IMR-90 (cell line): ENCODE results near the gene NUP98. TPM values are rescaled to one million over a fixed set of nuclear protein-coding genes. Genes with fewer than 3 reads are reported as not detected.

ENCODE experiments used
- ATAC-seq: fragments of 200-7000 bp; cut with Tn5 transposase; 2 replicates; pipeline ENCODE4 v1.9.1; 2020; ENCODE audit warnings: low read depth, mild to moderate bottlenecking, moderate library complexity
- BruUV-seq: library from RNA; stranded (reverse); fragments of 400-500 nt; replicated peaks from 2 replicates; lab custom pipeline; 2021; lab: Mats Ljungman, UMichigan
- CTCF ChIA-PET: fragments of 300-600 bp; formaldehyde crosslinking; extraction: SDS; loops from one replicate; lab custom pipeline; 2021; ENCODE audit warnings: antibody characterized with exemption; lab: Yijun Ruan, JAX
- POLR2A ChIA-PET: fragments of 300-600 bp; sonication (Branson Sonifier 250); formaldehyde crosslinking; loops from one replicate; lab custom pipeline; 2022; ENCODE audit warnings: antibody characterized with exemption; ENCODE audit not compliant: unreplicated experiment; lab: Charles Lee
- DNase-seq: peaks from one replicate; pipeline ENCODE4 v3.0.0; 2013
- H2AFZ ChIP-seq: replicated peaks from 2 replicates; pipeline ENCODE3; 2013; ENCODE audit warnings: low read length, mild to moderate bottlenecking; ENCODE audit not compliant: poor library complexity
- H2AK5ac ChIP-seq: 2 replicates; pipeline ENCODE4 v1.6.1; 2013; ENCODE audit warnings: low read depth, low read length, inconsistent platforms
- H2AK9ac ChIP-seq: replicated peaks from 2 replicates; pipeline ENCODE3; 2013; ENCODE audit warnings: mild to moderate bottlenecking, low read depth, low read length, moderate library complexity; ENCODE audit not compliant: poor library complexity
- H2BK120ac ChIP-seq: 2 replicates; pipeline ENCODE4 v1.6.1; 2013; ENCODE audit warnings: low read depth, low read length, inconsistent platforms
- H2BK15ac ChIP-seq: 3 replicates; pipeline ENCODE4 v1.6.1; 2013; ENCODE audit warnings: low read depth, low read length, inconsistent platforms
- H2BK20ac ChIP-seq: 2 replicates; pipeline ENCODE4 v1.6.1; 2013; ENCODE audit warnings: low read depth, mild to moderate bottlenecking, inconsistent platforms, low read length, moderate library complexity
- H2BK5ac ChIP-seq: 2 replicates; pipeline ENCODE4 v1.6.1; 2013; ENCODE audit warnings: mild to moderate bottlenecking, low read depth, low read length, inconsistent platforms; ENCODE audit not compliant: poor library complexity, severe bottlenecking
- H3K14ac ChIP-seq: replicated peaks from 2 replicates; pipeline ENCODE4 v1.6.1; 2013; ENCODE audit warnings: low read depth, low read length, inconsistent platforms
- H3K18ac ChIP-seq: 2 replicates; pipeline ENCODE4 v1.6.1; 2013; ENCODE audit warnings: low read depth, low read length, control low read depth
- H3K23ac ChIP-seq: 2 replicates; pipeline ENCODE4 v1.6.1; 2013; ENCODE audit warnings: low read depth, low read length, inconsistent platforms
- H3K27ac ChIP-seq: 2 replicates; pipeline ENCODE4 v1.5.1; 2013; ENCODE audit warnings: mild to moderate bottlenecking, control low read depth, low read length; ENCODE audit not compliant: insufficient read depth
- H3K27me3 ChIP-seq: 2 replicates; pipeline ENCODE4 v1.6.1; 2013; ENCODE audit warnings: low read length; ENCODE audit not compliant: control insufficient read depth, insufficient read depth
- H3K36me3 ChIP-seq: 2 replicates; pipeline ENCODE4 v1.6.1; 2013; ENCODE audit warnings: low read length, mixed read lengths; ENCODE audit not compliant: control insufficient read depth, insufficient read depth
- H3K4ac ChIP-seq: 2 replicates; pipeline ENCODE4 v1.6.1; 2013; ENCODE audit warnings: low read depth, low read length, inconsistent platforms
- H3K4me1 ChIP-seq: 2 replicates; pipeline ENCODE4 v1.6.1; 2013; ENCODE audit warnings: low read length, mixed read lengths; ENCODE audit not compliant: control insufficient read depth, insufficient read depth
- H3K4me2 ChIP-seq: 2 replicates; pipeline ENCODE4 v1.6.1; 2013; ENCODE audit warnings: low read depth, mild to moderate bottlenecking, control low read depth, low read length, moderate library complexity
- H3K4me3 ChIP-seq: 2 replicates; pipeline ENCODE4 v1.5.1; 2013; ENCODE audit warnings: low read depth, mild to moderate bottlenecking, control low read depth, low read length, moderate library complexity; ENCODE audit not compliant: insufficient read depth
- H3K56ac ChIP-seq: 2 replicates; pipeline ENCODE4 v1.6.1; 2013; ENCODE audit warnings: low read length, inconsistent platforms; ENCODE audit not compliant: insufficient read depth; ENCODE audit errors: extremely low read depth
- H3K79me1 ChIP-seq, 2 experiments: 2 replicates each; pipeline ENCODE4 v1.6.1; 2013; ENCODE audit warnings: low read length in 2 of 2, inconsistent platforms in 1 of 2, low read depth in 1 of 2
- H3K9ac ChIP-seq: 2 replicates; pipeline ENCODE4 v1.6.1; 2013; ENCODE audit warnings: low read depth, low read length, control low read depth
- H3K9me1 ChIP-seq: 2 replicates; pipeline ENCODE4 v1.6.1; 2013; ENCODE audit warnings: low read length, inconsistent platforms; ENCODE audit not compliant: insufficient read depth
- H3K9me3 ChIP-seq: 2 replicates; pipeline ENCODE4 v1.6.1; 2013; ENCODE audit warnings: low read length; ENCODE audit not compliant: control insufficient read depth, insufficient read depth
- H4K20me1 ChIP-seq: 2 replicates; pipeline ENCODE4 v1.6.1; 2013; ENCODE audit warnings: low read length, inconsistent platforms; ENCODE audit not compliant: insufficient read depth
- H4K5ac ChIP-seq: 2 replicates; pipeline ENCODE4 v1.6.1; 2013; ENCODE audit warnings: mild to moderate bottlenecking, low read depth, low read length, control low read depth
- H4K8ac ChIP-seq, 2 experiments: 2 replicates each; pipeline ENCODE4 v1.6.1; 2013; ENCODE audit warnings: low read depth in 2 of 2, low read length in 2 of 2, control low read depth in 1 of 2, inconsistent platforms in 1 of 2
- H4K91ac ChIP-seq: 2 replicates; pipeline ENCODE4 v1.6.1; 2013; ENCODE audit warnings: low read depth, low read length, inconsistent platforms; ENCODE audit not compliant: insufficient read depth
- BHLHE40 ChIP-seq: fragments of 150-350 bp; IDR thresholded peaks from 2 replicates; pipeline ENCODE4 v1.6.1; 2016; ENCODE audit warnings: mild to moderate bottlenecking, low read depth, low read length
- CEBPB ChIP-seq: IDR thresholded peaks from 2 replicates; pipeline ENCODE4 v1.6.1; 2012; ENCODE audit warnings: low read depth, low read length, improper control_type of control experiment
- CHD1 ChIP-seq: IDR thresholded peaks from 2 replicates; pipeline ENCODE4 v1.6.1; 2012; ENCODE audit warnings: low read depth, low read length, improper control_type of control experiment
- CTCF ChIP-seq: conservative IDR thresholded peaks from 2 replicates; pipeline ENCODE4 v1.5.1; 2012; ENCODE audit warnings: mild to moderate bottlenecking, low read depth, low read length, improper control_type of control experiment
- MAFK ChIP-seq: IDR thresholded peaks from 2 replicates; pipeline ENCODE4 v1.6.1; 2012; ENCODE audit warnings: low read depth, low read length, improper control_type of control experiment
- MAZ ChIP-seq: IDR thresholded peaks from 2 replicates; pipeline ENCODE4 v1.6.1; 2012; ENCODE audit warnings: low read depth, mild to moderate bottlenecking, low read length, improper control_type of control experiment, moderate library complexity, borderline replicate concordance
- MXI1 ChIP-seq: IDR thresholded peaks from 2 replicates; pipeline ENCODE4 v1.6.1; 2012; ENCODE audit warnings: low read depth, mild to moderate bottlenecking, low read length, moderate library complexity, borderline replicate concordance
- NFE2L2 ChIP-seq: fragments of 150-350 bp; IDR thresholded peaks from 2 replicates; pipeline ENCODE4 v1.6.1; 2016; ENCODE audit warnings: low read depth, mild to moderate bottlenecking, low read length
- RCOR1 ChIP-seq: IDR thresholded peaks from 2 replicates; pipeline ENCODE4 v1.6.1; 2012; ENCODE audit warnings: mild to moderate bottlenecking, low read length, improper control_type of control experiment; ENCODE audit not compliant: insufficient replicate concordance
- RFX5 ChIP-seq: IDR thresholded peaks from 2 replicates; pipeline ENCODE4 v1.8.0; 2012; ENCODE audit warnings: low read depth, mild to moderate bottlenecking, low read length, moderate library complexity
- SMC3 ChIP-seq: fragments of 150-350 bp; IDR thresholded peaks from 2 replicates; pipeline ENCODE4 v1.6.1; 2016; ENCODE audit warnings: low read depth, mild to moderate bottlenecking, antibody characterized with exemption, low read length, moderate library complexity
- USF2 ChIP-seq: fragments of 150-350 bp; IDR thresholded peaks from 2 replicates; pipeline ENCODE4 v1.6.1; 2017; ENCODE audit warnings: mild to moderate bottlenecking, antibody characterized with exemption, low read length, low read depth
- WGBS, 2 experiments: methylation state at CpG; one replicate each; pipeline versions ENCODE4 v1.1.5 to v1.1.7; 2013; ENCODE audit warnings: missing lambda C conversion rate in 2 of 2; ENCODE audit not compliant: insufficient read length in 1 of 2; ENCODE audit errors: extremely low coverage in 2 of 2; 5-methylcytosine and 5-hydroxymethylcytosine counted together
- dilution Hi-C: fragments of 300-500 bp; cut with HindIII; formaldehyde crosslinking; loops from one replicate; pipeline ENCODE4 v1.14.3; 2018; ENCODE audit warnings: low sequenced_read_pairs; ENCODE audit not compliant: unreplicated experiment
- in situ Hi-C: fragments of 300-500 bp; cut with MboI; formaldehyde crosslinking; loops from 3 replicates; pipeline ENCODE4 v1.14.3; 2019; ENCODE audit warnings: low sequenced_read_pairs, inconsistent platforms, mixed read lengths
- intact Hi-C: fragments of 100-400 bp; cut with micrococcal nuclease; formaldehyde crosslinking; loops from 2 replicates; pipeline ENCODE4 v1.10.0; 2022
- polyA plus RNA-seq, 3 experiments: library from polyadenylated mRNA; depleted of rRNA; stranded (reverse); fragments of >200 nt; gene quantifications; 2 replicates each; pipeline ENCODE4 v1.2.3, GENCODE V29; 2012; ENCODE audit warnings: low replicate concordance in 1 of 3
- total RNA-seq: library from RNA; depleted of rRNA; stranded (reverse); fragments of >200 nt; gene quantifications from 2 replicates; pipeline ENCODE4 v1.2.3, GENCODE V29; 2012

The NUP98 gene
- total and polyA plus RNA-seq, 2 of the 4 experiments (the other 2 are of a cell fraction) = 103 to 138 TPM

- TF ChIP-seq MAZ = no peak
- TF ChIP-seq BHLHE40 = no peak
These were observed 29.4 kb upstream of the NUP98 start (continued) for GRCh38 chr11:3826721-3827120.

GRCh38 chr11:3825473-3826154 is 28.3 kb upstream of the NUP98 start:
- no peak overlapping the region for H3K27ac ChIP-seq
- no TSS peak for BruUV-seq
- no peak overlapping the region for H3K4me2 ChIP-seq
- no peak overlapping the region for H3K56ac ChIP-seq
- ChIA-PET POLR2A (interaction anchor here (0.6 kb wide), 1 partner anchor 11 kb away, joined by 6 read pairs; no protein-coding TSS in a partner anchor), CTCF (interaction anchor here (0.8 kb wide), 1 partner anchor 16 kb away, joined by 4 read pairs; no protein-coding TSS in a partner anchor)
- H3K23ac ChIP-seq = no peak overlapping the region
- peaks cover 41% of the 10 kb centered on the region for H3K36me3 ChIP-seq
- no peak overlapping the region for H3K14ac ChIP-seq
- H2AFZ ChIP-seq = no peak overlapping the region
- peaks cover 21% of the 10 kb centered on the region; the same call in 1 of the 2 replicates for H3K9me1 ChIP-seq
- no peak overlapping the region for H2AK5ac ChIP-seq
- H4K5ac ChIP-seq = no peak overlapping the region
- H2BK20ac ChIP-seq = no peak overlapping the region
- dilution Hi-C loops = no loop called here
- 60% methylated on average over 1 of the region's 8 CpGs; no CpG with 5 or more reads in 1 of the 2 experiments for WGBS, 2 experiments
- H2BK5ac ChIP-seq = no peak overlapping the region
- no peak overlapping the region for H3K18ac ChIP-seq
- no peaks in the 10 kb centered on the region for H3K9me3 ChIP-seq
- peaks cover 25% of the 10 kb centered on the region for H4K20me1 ChIP-seq
- H2BK15ac ChIP-seq = no peak overlapping the region
- H3K9ac ChIP-seq = no peak overlapping the region
- no peak overlapping the region for H2BK120ac ChIP-seq
- no peak overlapping the region for H4K91ac ChIP-seq
- no peak overlapping the region for H3K4me3 ChIP-seq
- ATAC-seq (no peak), DNase-seq (no peak)
- TF ChIP-seq CHD1 = no peak
- TF ChIP-seq MAFK = no peak
- no peak for TF ChIP-seq NFE2L2
- TF ChIP-seq MXI1 = no peak
- no peak for TF ChIP-seq BHLHE40
- TF ChIP-seq USF2 = no peak
- TF ChIP-seq SMC3 = no peak
- no peak for TF ChIP-seq RFX5
- no peak for TF ChIP-seq CTCF
- no peak for TF ChIP-seq RCOR1
- no peak for TF ChIP-seq CEBPB
- H4K8ac ChIP-seq = no peak overlapping the region
- no peak overlapping the region for H3K4ac ChIP-seq
- no peaks in the 10 kb centered on the region for H3K27me3 ChIP-seq
- peaks cover 4% of the 10 kb centered on the region for H3K4me1 ChIP-seq
- peaks cover 14 to 42% of the 10 kb centered on the region in 2 experiments for H3K79me1 ChIP-seq
- in situ Hi-C loops = no loop called here
- intact Hi-C loops = no loop called here
- no peak overlapping the region for H2AK9ac ChIP-seq
